NCI-H2171 (cell line): Measurements from ENCODE around the gene IQGAP2.

ENCODE experiments used
- DNase-seq: peaks from one replicate; lab custom pipeline; 2025; lab: John Stamatoyannopoulos, UW

The IQGAP2 gene

GRCh38 chr5:76451031-76451701 lies 48.1 kb downstream of the IQGAP2 start:
- DNase-seq = no peak

GRCh38 chr5:76455531-76456133 lies 52.5 kb downstream of the IQGAP2 start:
- no peak for DNase-seq

- DNase-seq = no peak
Observed at GRCh38 chr5:76456258-76456657, 53.2 kb downstream of the IQGAP2 start.

GRCh38 chr5:76457674-76458485 lies 54.8 kb downstream of the IQGAP2 start:
- DNase-seq = no peak

GRCh38 chr5:76458486-76458830 lies 55.4 kb downstream of the IQGAP2 start:
- no peak for DNase-seq

DNA sequence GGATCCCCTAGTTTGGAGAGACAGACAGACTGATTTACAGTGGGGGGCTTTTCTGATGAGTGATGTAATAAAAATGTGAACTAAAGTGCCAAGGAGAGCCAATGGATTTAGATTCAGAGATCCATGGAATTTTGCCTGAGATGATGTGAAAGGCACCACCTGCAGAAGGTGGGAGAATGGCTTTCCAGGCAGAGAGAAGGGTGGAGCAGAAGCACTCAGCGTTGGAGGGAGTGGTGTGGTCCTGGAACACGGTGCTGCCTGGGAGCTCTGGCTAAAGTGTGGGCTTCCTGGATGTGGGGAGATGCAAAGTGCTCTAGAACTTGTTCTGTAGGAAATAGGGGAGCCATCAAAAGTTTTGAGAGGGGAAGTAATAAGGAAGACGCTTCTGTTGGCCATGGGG lies 57.0 kb downstream of the IQGAP2 start:
- DNase-seq = no peak

- DNase-seq = no peak
Observed at GRCh38 chr5:76462097-76462667, 59.1 kb downstream of the IQGAP2 start.

DNA sequence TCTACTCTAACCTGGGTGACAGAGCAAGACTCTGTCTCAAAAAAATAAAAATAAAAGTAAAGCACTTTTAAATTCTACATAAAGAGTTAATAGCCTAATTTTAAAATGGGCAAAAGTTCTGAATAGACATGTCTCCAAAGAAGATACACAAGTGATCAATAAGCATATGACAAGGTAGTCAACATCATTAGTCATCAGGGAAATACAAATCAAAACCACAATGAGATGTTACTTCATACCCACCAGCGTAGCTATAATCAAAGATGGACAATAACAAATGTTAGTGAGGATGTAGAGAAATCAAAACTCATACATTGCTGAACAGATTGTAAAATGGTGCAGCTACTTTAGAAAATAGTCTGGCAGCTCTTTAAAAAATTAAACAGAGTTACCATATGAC lies 64.1 kb downstream of the IQGAP2 start:
- DNase-seq = no peak

- DNase-seq = no peak
Observed at GRCh38 chr5:76468635-76469425, 65.7 kb downstream of the IQGAP2 start.

DNA sequence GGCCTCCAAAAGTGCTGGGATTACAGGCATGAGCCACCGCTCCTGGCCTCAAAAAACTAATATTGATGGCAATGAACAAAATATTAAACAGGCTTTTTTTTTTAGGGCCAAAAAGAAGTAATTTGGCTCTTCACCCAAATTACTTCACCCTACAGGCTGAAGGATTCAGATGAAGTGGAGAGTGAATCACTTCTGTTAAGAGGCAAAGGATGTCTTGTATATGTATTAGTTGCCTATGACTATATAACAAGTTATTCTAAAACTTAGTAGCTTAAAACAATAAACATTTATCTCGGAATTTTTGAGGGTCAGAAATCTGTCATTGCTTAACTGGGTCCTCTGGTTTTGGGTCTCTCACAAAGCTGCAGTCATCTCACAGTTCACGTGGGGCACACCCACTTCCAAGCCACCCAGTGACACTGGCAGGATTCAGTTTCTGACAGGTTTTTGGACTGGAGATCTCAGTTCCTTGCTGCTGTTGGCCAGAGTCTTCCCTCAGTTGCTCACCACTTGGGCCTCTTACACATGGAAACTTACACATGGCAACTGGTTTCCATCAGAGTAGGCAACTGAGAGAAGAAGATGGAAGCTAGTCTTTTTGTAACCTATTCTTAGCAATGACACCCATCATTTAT lies 66.7 kb downstream of the IQGAP2 start:
- DNase-seq = no peak

DNA sequence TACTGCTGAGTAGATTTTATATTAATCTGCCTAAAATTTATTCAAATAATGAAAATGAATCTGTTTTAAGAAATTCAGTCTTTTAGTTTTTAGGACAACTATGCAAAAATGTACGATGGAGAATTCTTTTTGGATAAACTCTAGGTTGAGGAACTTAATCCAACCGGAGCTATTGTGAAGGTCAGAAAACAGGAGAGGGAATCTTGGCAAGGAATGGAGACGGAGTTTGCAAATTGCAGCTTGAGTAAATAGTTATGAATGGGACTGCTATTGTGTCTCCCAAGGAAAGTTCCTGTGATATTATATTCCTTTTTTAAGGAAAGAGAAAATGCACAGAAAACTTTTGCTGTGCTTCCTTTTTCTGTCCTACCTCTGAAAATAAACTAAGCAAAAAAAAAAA lies 67.9 kb downstream of the IQGAP2 start:
- no peak for DNase-seq

- no peak for DNase-seq
Observed at GRCh38 chr5:76471406-76471805, 68.3 kb downstream of the IQGAP2 start.

GRCh38 chr5:76471987-76472334 lies 68.9 kb downstream of the IQGAP2 start:
- no peak for DNase-seq

GRCh38 chr5:76472335-76473008 lies 69.4 kb downstream of the IQGAP2 start:
- no peak for DNase-seq

DNA sequence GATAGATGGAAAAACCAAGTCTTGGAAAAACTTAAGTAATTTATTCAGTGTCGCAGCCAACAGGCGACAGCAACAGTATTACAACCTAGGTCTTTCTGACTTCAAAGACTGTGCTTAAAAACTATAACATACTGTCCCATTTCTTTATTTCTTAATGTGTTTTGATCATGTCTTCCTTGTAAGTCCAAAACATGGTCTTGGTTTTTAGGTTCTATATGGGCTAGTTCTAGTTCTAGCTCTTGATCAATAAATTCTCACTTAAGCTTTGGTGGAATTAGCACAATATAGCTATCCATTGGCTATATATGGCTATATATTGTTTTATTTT lies 69.9 kb downstream of the IQGAP2 start:
- no peak for DNase-seq

GRCh38 chr5:76473661-76474060 lies 70.6 kb downstream of the IQGAP2 start:
- DNase-seq = no peak

GRCh38 chr5:76474377-76474776 lies 71.3 kb downstream of the IQGAP2 start:
- DNase-seq = no peak

GRCh38 chr5:76475385-76475784 lies 72.3 kb downstream of the IQGAP2 start:
- no peak for DNase-seq

GRCh38 chr5:76475936-76476335 lies 72.9 kb downstream of the IQGAP2 start:
- DNase-seq = no peak

GRCh38 chr5:76476474-76477038 lies 73.5 kb downstream of the IQGAP2 start:
- DNase-seq = no peak

- DNase-seq = no peak
Observed at GRCh38 chr5:76477061-76477460, 74.0 kb downstream of the IQGAP2 start.
